Body of pancreas (tissue), 4 donors: ENCODE results near the gene ACAP3. TPM values are rescaled to one million over a fixed set of nuclear protein-coding genes. Genes with fewer than 3 reads are reported as not detected.

Source experiments
- ATAC-seq: fragments of 150-250 bp; one replicate; pipeline ENCODE4 v1.9.1; 2016
- DNase-seq, 4 donors: peaks; one replicate each; pipeline ENCODE4 v3.0.0-alpha.2; 2019
- H3K27ac ChIP-seq, 4 donors: fragments of 200-600 bp; sonication (generic); 1 replicate in 3 of 4; 2 replicates in 1 of 4; pipeline versions ENCODE4 v1.5.1 to v1.6.1; 2016 to 2019; ENCODE audit warnings: mild to moderate bottlenecking in 1 of 4, mixed read lengths in 1 of 4, moderate library complexity in 1 of 4
- H3K27me3 ChIP-seq, 2 donors: fragments of 200-600 bp; sonication (generic); one replicate each; pipeline ENCODE4 v1.6.0; 2016; ENCODE audit warnings: mild to moderate bottlenecking in 1 of 2
- H3K36me3 ChIP-seq, 2 donors: fragments of 200-600 bp; sonication (generic); replicated peaks in 1 of 2; 2 replicates each; pipeline ENCODE4 v1.5.1; 2016; ENCODE audit warnings: low read depth in 2 of 2; ENCODE audit not compliant: insufficient read depth in 1 of 2
- H3K4me1 ChIP-seq: fragments of 200-600 bp; sonication (generic); one replicate; pipeline ENCODE4 v1.6.0; 2016
- H3K4me3 ChIP-seq, 2 donors: fragments of 200-600 bp; sonication (generic); 1 replicate in 1 of 2; 2 replicates in 1 of 2; pipeline ENCODE4 v1.5.1; 2016 to 2019
- H3K9me3 ChIP-seq, 3 donors: fragments of 200-600 bp; sonication (generic); 1 replicate in 2 of 3; 2 replicates in 1 of 3; pipeline ENCODE4 v1.5.1; 2016
- POLR2A ChIP-seq, 3 donors: fragments of 450-650 bp; IDR thresholded peaks; one replicate each; pipeline ENCODE4 v1.6.1; 2016; ENCODE audit warnings: antibody characterized with exemption in 3 of 3, mild to moderate bottlenecking in 2 of 3
- WGBS, 2 donors: methylation state at CpG; one replicate each; pipeline ENCODE4 v1.1.5; 2017; 5-methylcytosine and 5-hydroxymethylcytosine counted together
- intact Hi-C: fragments of 100-400 bp; cut with DNase I; formaldehyde crosslinking; loops from one replicate; pipeline ENCODE4 v1.15.1; 2023
- total RNA-seq, 2 donors: library from RNA; depleted of rRNA; stranded (reverse); fragments of >200 nt; gene quantifications; one replicate each; pipeline ENCODE4 v1.1.0, GENCODE V29; 2016
- TF ChIP-seq, protein P1 (sequence below), 7 experiments: fragments of 450-650 bp in 4 of 7; fragments of 200-600 bp in 3 of 7; sonication (generic) in 3 of 7; IDR thresholded peaks; one replicate each; pipeline ENCODE4 v1.5.1; 2016 to 2019; ENCODE audit warnings: antibody characterized with exemption in 7 of 7

The ACAP3 gene
- total RNA-seq, 2 donors from 2014 or later: 37.9 to 53.7 TPM

DNA sequence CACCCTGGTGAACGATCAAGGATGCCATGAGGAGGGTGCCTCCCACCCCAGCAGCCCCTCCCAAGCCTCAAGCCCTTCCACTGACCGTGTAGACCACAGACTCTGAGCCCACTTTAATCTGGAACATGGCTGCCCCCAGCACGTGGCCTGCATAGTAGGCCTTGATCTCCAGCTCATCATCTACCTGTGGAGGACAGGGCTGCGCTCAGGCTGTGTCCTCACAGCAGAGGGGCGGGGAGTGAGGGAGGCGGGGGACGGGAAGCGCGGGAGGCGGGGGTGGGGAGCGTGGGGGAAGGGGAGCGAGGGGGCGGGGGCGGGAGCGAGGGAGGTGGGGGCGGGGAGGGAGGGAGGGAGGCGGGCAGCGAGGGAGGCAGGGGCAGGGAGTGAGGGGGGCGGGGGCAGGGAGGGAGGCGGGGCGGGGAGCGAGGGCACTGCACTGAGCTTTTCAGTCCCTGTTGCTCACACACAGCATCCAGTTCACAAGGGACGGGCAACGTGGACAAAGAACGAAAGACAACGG, 7.8 kb upstream of the ACAP3 start:
- Histone ChIP-seq H3K9me3 (no peaks in the 10 kb centered on the region), H3K27me3 (no peaks in the 10 kb centered on the region), H3K4me1 (peaks cover 22% of the 10 kb centered on the region), H3K27ac (no peak overlapping the region), H3K4me3 (no peak overlapping the region), H3K36me3 (peaks cover 9 to 32% of the 10 kb centered on the region in 2 donors)
- ATAC-seq: no peak
- TF ChIP-seq, protein P1, sequence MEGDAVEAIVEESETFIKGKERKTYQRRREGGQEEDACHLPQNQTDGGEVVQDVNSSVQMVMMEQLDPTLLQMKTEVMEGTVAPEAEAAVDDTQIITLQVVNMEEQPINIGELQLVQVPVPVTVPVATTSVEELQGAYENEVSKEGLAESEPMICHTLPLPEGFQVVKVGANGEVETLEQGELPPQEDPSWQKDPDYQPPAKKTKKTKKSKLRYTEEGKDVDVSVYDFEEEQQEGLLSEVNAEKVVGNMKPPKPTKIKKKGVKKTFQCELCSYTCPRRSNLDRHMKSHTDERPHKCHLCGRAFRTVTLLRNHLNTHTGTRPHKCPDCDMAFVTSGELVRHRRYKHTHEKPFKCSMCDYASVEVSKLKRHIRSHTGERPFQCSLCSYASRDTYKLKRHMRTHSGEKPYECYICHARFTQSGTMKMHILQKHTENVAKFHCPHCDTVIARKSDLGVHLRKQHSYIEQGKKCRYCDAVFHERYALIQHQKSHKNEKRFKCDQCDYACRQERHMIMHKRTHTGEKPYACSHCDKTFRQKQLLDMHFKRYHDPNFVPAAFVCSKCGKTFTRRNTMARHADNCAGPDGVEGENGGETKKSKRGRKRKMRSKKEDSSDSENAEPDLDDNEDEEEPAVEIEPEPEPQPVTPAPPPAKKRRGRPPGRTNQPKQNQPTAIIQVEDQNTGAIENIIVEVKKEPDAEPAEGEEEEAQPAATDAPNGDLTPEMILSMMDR (IDR thresholded peaks at IDR 0.05): no peak
- no peak for TF ChIP-seq POLR2A (IDR thresholded peaks at IDR 0.05)
- no peak for DNase-seq
- intact Hi-C loops: no loop called here
- 82 to 88% methylated on average over 7 to 13 of the region's 26 CpGs for WGBS, 2 donors

DNA sequence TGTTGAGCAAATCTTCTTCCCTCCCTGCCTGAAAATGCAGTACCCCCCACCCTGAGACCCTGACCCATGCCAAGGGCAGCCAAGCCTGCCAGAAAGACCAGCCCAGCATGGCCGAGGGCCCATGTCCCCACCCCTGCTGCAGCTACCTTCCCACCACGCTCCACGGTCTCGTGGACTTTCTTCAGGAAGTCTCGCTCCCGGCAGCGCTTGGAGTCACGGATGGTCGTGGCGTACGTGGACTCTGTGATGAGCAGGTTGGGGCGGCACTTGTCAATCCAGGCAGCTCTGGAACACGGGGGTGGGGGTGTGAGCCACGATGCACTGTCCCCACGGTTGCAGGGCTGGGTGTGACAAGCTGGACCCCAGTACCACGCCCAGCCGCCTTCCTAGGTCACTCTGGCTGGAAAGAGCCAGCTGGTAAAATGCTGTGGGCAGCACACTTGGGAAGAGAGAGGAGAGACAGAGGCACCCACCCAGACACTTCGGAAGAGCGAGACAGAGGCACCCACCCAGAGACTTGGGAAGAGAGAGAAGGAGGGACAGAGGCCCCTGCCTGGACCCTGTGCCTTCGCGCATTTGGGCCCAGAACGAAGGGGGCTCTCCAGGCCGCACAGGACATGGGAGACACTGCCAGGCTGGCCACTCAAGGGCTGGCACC, 7.1 kb upstream of the ACAP3 start:
- ATAC-seq: no peak
- H3K4me3 ChIP-seq: no peak overlapping the region
- H3K4me1 ChIP-seq: peaks cover 28% of the 10 kb centered on the region
- intact Hi-C loops: no loop called here
- H3K36me3 ChIP-seq: peaks cover 9 to 32% of the 10 kb centered on the region in 2 donors
- DNase-seq: no peak
- TF ChIP-seq, protein P1 (IDR thresholded peaks at IDR 0.05): no peak
- no peak for TF ChIP-seq POLR2A (IDR thresholded peaks at IDR 0.05)
- no peak overlapping the region for H3K27ac ChIP-seq
- H3K9me3 ChIP-seq: no peaks in the 10 kb centered on the region
- WGBS, 2 donors: 89 to 92% methylated on average over 15 to 23 of the region's 23 CpGs
- no peaks in the 10 kb centered on the region for H3K27me3 ChIP-seq

DNA sequence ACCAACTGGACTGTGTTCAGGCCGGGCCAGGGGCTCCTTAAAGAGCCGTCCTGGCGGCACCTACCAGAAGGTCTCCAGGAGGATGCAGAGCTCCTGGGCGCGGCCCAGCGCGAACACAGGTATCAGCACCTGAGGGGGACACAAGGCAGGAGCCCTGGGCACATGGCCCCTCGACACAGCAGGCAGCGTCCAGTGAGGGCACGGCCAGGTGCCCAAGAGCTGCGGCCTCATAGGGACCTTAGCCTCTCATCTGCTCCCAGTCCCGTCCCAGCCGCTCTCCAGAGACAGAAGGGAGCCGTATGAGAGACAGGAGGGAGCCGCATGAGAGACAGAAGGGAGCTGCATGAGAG, 6.5 kb upstream of the ACAP3 start:
- peaks cover 9 to 32% of the 10 kb centered on the region in 2 donors for H3K36me3 ChIP-seq
- intact Hi-C loops: no loop called here
- 79 to 85% methylated on average over 3 to 10 of the region's 15 CpGs for WGBS, 2 donors

DNA sequence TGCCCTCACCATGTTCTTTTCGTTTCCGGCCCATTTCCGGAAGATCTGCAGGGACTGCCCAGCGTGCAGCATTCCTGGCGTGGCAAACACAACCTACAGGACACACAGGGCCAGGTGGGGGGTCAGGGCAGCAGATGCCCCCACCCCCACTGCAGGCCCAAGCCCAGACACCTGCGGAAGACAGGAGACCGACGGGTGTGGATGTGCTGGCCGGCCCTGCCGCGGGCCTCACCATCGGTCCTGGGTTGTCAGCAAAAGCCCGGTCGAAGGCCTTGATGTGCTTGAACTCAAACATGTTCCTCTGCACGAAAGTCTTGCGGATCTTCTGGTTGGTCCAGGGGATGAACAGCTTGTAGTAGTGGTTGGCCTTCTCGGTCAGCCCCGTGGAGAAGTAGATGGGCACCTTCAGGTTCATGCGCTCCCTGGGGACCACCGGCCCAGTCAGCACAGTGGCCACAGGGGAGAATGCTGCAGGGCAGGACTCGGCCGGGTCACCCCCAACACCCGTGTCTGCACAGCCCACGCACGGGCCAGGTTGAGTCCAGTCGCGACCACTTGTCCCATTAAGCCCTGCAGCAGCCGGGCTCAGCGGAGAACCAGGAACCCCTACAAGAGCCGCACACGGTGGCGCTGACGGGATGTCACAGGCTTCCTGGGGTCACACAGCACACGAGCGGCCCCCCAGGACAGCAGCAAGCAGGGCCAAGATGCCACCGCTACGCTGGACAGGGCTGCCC, 5.9 kb upstream of the ACAP3 start:
- Histone ChIP-seq H3K27ac (no peak overlapping the region), H3K4me3 (no peak overlapping the region), H3K36me3 (peaks cover 9 to 32% of the 10 kb centered on the region in 2 donors), H3K9me3 (no peaks in the 10 kb centered on the region), H3K27me3 (no peaks in the 10 kb centered on the region), H3K4me1 (peaks cover 32% of the 10 kb centered on the region)
- no peak for DNase-seq
- intact Hi-C loops: no loop called here
- no peak for TF ChIP-seq POLR2A (IDR thresholded peaks at IDR 0.05)
- TF ChIP-seq, protein P1 (IDR thresholded peaks at IDR 0.05): no peak
- ATAC-seq: no peak
- WGBS, 2 donors: 91 to 93% methylated on average over 15 to 37 of the region's 37 CpGs

More for the DNA sequence above, 6.5 kb upstream of the ACAP3 start:
- Histone ChIP-seq H3K4me1 (peaks cover 34% of the 10 kb centered on the region), H3K9me3 (no peaks in the 10 kb centered on the region), H3K27ac (no peak overlapping the region), H3K4me3 (no peak overlapping the region), H3K27me3 (no peaks in the 10 kb centered on the region)
- no peak for DNase-seq
- TF ChIP-seq, protein P1 (IDR thresholded peaks at IDR 0.05): no peak
- TF ChIP-seq POLR2A (IDR thresholded peaks at IDR 0.05): no peak
- ATAC-seq: no peak
